SK-N-SH (cell line): ENCODE measurements around the gene TRMT112. TPM values are rescaled to one million over a fixed set of nuclear protein-coding genes. Genes with fewer than 3 reads are reported as not detected.

Source experiments
- CTCF ChIA-PET: fragments of 300-600, 350-600 bp; formaldehyde crosslinking; extraction: SDS; loops from one replicate; lab custom pipeline; 2021; lab: Yijun Ruan, JAX
- POLR2A ChIA-PET: fragments of 350-600 bp; sonication (Branson Sonifier 250); formaldehyde crosslinking; extraction: SDS; loops from one replicate; lab custom pipeline; 2020; ENCODE audit warnings: antibody characterized with exemption, inconsistent platforms; lab: Yijun Ruan, JAX
- DNase-seq: peaks from one replicate; pipeline ENCODE4 v3.0.0; 2012
- H2AFZ ChIP-seq: fragments of 200-600 bp; sonication (generic); 2 replicates; pipeline ENCODE4 v1.8.1; 2016; ENCODE audit warnings: antibody characterized with exemption, mild to moderate bottlenecking, low read depth
- H3F3A ChIP-seq: fragments of 200-600 bp; sonication (generic); replicated peaks from 2 replicates; pipeline ENCODE3; 2016; ENCODE audit warnings: antibody characterized with exemption, mild to moderate bottlenecking; ENCODE audit not compliant: insufficient read depth
- H3K27ac ChIP-seq, 2 experiments: fragments of 200-500 bp in 1 of 2; fragments of 200-600 bp in 1 of 2; sonication (Bioruptor generic) in 1 of 2; sonication (generic), shearing (Covaris generic) in 1 of 2; 2 replicates each; pipeline versions ENCODE4 v1.5.1 to v1.6.1; 2014 to 2016; ENCODE audit warnings: low read depth in 2 of 2, inconsistent platforms in 1 of 2, low read length in 1 of 2, mild to moderate bottlenecking in 1 of 2, mixed read lengths in 1 of 2
- H3K27me3 ChIP-seq: fragments of 200-600 bp; sonication (generic), shearing (Covaris generic); 2 replicates; pipeline ENCODE4 v1.6.1; 2016; ENCODE audit warnings: mixed run types; ENCODE audit not compliant: insufficient read depth
- H3K36me3 ChIP-seq, 2 experiments: fragments of 200-500 bp in 1 of 2; fragments of 200-600 bp in 1 of 2; sonication (Bioruptor generic) in 1 of 2; sonication (generic) in 1 of 2; replicated peaks in 1 of 2; 2 replicates each; pipeline versions ENCODE3 to v1.5.1; 2014 to 2016; ENCODE audit warnings: low read length in 1 of 2, mild to moderate bottlenecking in 1 of 2; ENCODE audit not compliant: insufficient read depth in 2 of 2, control insufficient read depth in 1 of 2
- H3K4me1 ChIP-seq, 2 experiments: fragments of 200-500 bp in 1 of 2; fragments of 200-600 bp in 1 of 2; sonication (Bioruptor generic) in 1 of 2; sonication (generic), shearing (Covaris generic) in 1 of 2; 2 replicates each; pipeline versions ENCODE4 v1.5.1 to v1.6.1; 2014 to 2016; ENCODE audit warnings: low read depth in 1 of 2, low read length in 1 of 2, mixed run types in 1 of 2; ENCODE audit not compliant: insufficient read depth in 2 of 2, control insufficient read depth in 1 of 2
- H3K4me2 ChIP-seq: fragments of 200-600 bp; sonication (generic), shearing (Covaris generic); 2 replicates; pipeline ENCODE4 v1.6.1; 2017; ENCODE audit warnings: mixed run types
- H3K4me3 ChIP-seq, 2 experiments: fragments of 200-500 bp in 1 of 2; fragments of 200-600 bp in 1 of 2; sonication (Bioruptor generic) in 1 of 2; sonication (generic), shearing (Covaris generic) in 1 of 2; 2 replicates each; pipeline versions ENCODE4 v1.5.1 to v1.8.1; 2014 to 2016; ENCODE audit warnings: low read depth in 2 of 2, inconsistent platforms in 1 of 2, low read length in 1 of 2, mild to moderate bottlenecking in 1 of 2, mixed read lengths in 1 of 2, moderate library complexity in 1 of 2
- H3K79me2 ChIP-seq: fragments of 200-600 bp; sonication (generic); 2 replicates; pipeline ENCODE4 v1.8.1; 2017; ENCODE audit warnings: mild to moderate bottlenecking; ENCODE audit not compliant: insufficient read depth
- H3K9ac ChIP-seq: fragments of 200-600 bp; sonication (generic); 2 replicates; pipeline ENCODE4 v1.6.1; 2017; ENCODE audit warnings: mixed run types
- H3K9me2 ChIP-seq: fragments of 200-600 bp; sonication (generic); 2 replicates; pipeline ENCODE4 v1.6.1; 2017; ENCODE audit warnings: mixed run types
- H3K9me3 ChIP-seq: fragments of 200-600 bp; sonication (generic); 2 replicates; pipeline ENCODE4 v1.6.1; 2017; ENCODE audit warnings: mixed run types, mild to moderate bottlenecking, moderate library complexity
- H4K20me1 ChIP-seq: fragments of 200-600 bp; sonication (generic); 2 replicates; pipeline ENCODE4 v1.6.1; 2017; ENCODE audit warnings: mild to moderate bottlenecking, mixed run types; ENCODE audit not compliant: insufficient read depth
- CHD2 ChIP-seq: fragments of 150-350 bp; IDR thresholded peaks from 2 replicates; pipeline ENCODE4 v1.6.1; 2018; ENCODE audit warnings: low read length; ENCODE audit not compliant: partially characterized antibody
- FOSL2 ChIP-seq: IDR thresholded peaks from 2 replicates; pipeline ENCODE4 v1.4.0; 2012; ENCODE audit warnings: low read depth, mild to moderate bottlenecking, moderate library complexity, borderline replicate concordance
- FOXJ3 ChIP-seq: sonication (generic); formaldehyde crosslinking; IDR thresholded peaks from 2 replicates; pipeline ENCODE4 v1.5.1; 2020; ENCODE audit warnings: mild to moderate bottlenecking, missing genetic modification reagents
- GABPA ChIP-seq: IDR thresholded peaks from 2 replicates; pipeline ENCODE4 v1.4.0; 2012; ENCODE audit warnings: low read depth, mild to moderate bottlenecking
- MEF2A ChIP-seq: IDR thresholded peaks from 2 replicates; pipeline ENCODE4 v1.4.0; 2012; ENCODE audit warnings: low read depth, borderline replicate concordance
- NRF1 ChIP-seq: IDR thresholded peaks from 2 replicates; pipeline ENCODE4 v1.6.1; 2012; ENCODE audit warnings: low read depth, mild to moderate bottlenecking, low read length
- POLR2AphosphoS5 ChIP-seq: IDR thresholded peaks from 2 replicates; pipeline ENCODE4 v1.6.1; 2012; ENCODE audit warnings: low read depth, low read length
- RAD21 ChIP-seq: IDR thresholded peaks from 2 replicates; pipeline ENCODE4 v1.6.1; 2012; ENCODE audit warnings: mild to moderate bottlenecking, low read length
- SMC3 ChIP-seq: IDR thresholded peaks from 2 replicates; pipeline ENCODE4 v1.6.1; 2012; ENCODE audit warnings: low read depth, low read length, improper control_type of control experiment
- TAF1 ChIP-seq: IDR thresholded peaks from 2 replicates; pipeline ENCODE4 v1.6.1; 2012; ENCODE audit warnings: low read depth, mild to moderate bottlenecking, low read length, moderate library complexity, borderline replicate concordance
- YY1 ChIP-seq: IDR thresholded peaks from 2 replicates; pipeline ENCODE4 v1.4.0; 2012; ENCODE audit warnings: low read depth, mild to moderate bottlenecking
- WGBS: methylation state at CpG from one replicate; pipeline ENCODE4 v1.1.6; 2017; ENCODE audit warnings: low lambda C conversion rate; 5-methylcytosine and 5-hydroxymethylcytosine counted together
- polyA plus RNA-seq, 3 experiments: library from polyadenylated mRNA; depleted of rRNA; stranded (reverse); fragments of >200 nt; gene quantifications; 2 replicates each; pipeline ENCODE4 v1.2.3, GENCODE V29; 2012
- TF ChIP-seq, protein P1 (sequence below): IDR thresholded peaks from 2 replicates; pipeline ENCODE4 v1.4.0; 2012; ENCODE audit warnings: low read depth
- TF ChIP-seq, protein P2 (sequence below): IDR thresholded peaks from 2 replicates; pipeline ENCODE4 v1.4.0; 2012; ENCODE audit warnings: low read depth, borderline replicate concordance
- TF ChIP-seq, protein P3 (sequence below): fragments of 200-600 bp; sonication (generic); IDR thresholded peaks from 2 replicates; pipeline ENCODE4 v1.6.1; 2017; ENCODE audit warnings: antibody characterized with exemption, mild to moderate bottlenecking, moderate library complexity
- TF ChIP-seq, protein P4 (sequence below): IDR thresholded peaks from 2 replicates; pipeline ENCODE4 v1.6.1; 2012; ENCODE audit warnings: mild to moderate bottlenecking, low read depth, low read length, moderate library complexity

The TRMT112 gene
- polyA plus RNA-seq, 1 of the 3 experiments (the other 2 are of a cell fraction) = 699 TPM

DNA sequence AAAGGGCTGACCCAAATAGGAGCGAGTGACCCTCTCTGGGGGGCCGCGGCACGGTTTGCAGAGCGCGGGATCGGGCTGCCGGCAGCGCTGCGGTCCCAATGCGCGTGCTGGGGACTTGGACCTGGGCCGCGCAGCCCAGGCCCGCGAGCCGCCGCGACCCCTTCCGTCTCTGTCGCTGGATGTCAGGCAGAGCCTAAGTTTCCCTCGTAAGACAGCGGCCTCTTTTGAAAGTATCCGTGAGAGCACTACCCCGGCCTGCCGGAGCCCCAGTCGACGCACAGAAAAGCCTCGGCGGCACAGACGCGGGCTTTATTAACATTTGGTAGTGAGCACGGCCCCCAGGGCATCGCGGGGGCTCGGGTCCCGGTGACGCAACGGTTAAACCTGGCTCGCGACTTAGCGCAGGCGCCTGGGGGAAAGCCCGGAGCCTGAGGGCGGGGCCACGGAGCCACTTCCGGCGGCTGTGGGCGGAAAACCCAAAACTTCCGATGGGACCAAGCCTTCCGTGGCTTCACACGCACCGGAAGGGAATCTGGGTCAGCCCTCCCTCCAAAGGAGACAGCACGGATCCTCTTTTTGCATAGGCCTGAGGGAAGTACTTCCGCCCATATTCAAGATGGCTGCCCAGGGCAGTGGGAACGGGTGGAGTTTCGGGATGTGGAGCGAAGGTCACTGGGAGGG, 47.7 kb downstream of the TRMT112 start (continued):
- TF ChIP-seq, protein P1, sequence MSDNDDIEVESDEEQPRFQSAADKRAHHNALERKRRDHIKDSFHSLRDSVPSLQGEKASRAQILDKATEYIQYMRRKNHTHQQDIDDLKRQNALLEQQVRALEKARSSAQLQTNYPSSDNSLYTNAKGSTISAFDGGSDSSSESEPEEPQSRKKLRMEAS = peak; percentile 34; the same call in 1 of the 2 replicates

DNA sequence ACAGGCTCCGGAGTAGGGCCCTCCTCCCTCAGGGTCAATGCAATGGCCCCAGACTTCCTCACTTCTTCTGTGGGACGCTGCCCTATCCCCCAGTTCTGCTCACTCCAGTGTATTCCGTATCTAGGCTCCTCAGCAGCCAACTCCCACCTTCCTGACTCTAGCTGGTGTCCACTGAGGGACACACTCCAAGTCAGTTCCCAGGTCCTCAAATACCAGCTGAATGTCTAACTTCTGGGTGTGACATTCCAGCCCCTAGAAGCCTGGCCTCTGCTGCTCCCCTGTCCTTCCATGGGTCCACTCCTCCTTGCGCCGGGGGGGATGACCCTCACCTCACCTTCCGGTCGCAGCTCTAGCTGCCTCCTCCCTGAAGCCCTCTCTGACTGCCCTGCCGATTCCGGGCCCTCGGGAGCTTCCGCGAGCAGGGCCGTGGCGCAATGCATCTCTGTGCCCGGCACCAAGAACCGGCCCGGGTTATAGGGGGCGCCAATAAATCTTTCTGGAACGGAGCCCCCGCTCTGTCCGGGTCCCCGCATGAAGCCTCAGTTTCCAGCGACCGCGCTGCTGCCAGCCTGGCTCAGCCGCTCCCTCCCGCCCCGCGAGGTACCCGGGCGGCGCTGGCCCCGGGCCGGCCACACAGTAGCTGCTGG, 48.3 kb downstream of the TRMT112 start:
- Histone ChIP-seq H3F3A (peaks cover 40% of the 10 kb centered on the region), H3K9me2 (no peaks in the 10 kb centered on the region), H3K79me2 (peaks cover 19% of the 10 kb centered on the region), H4K20me1 (no peaks in the 10 kb centered on the region), H3K27me3 (no peaks in the 10 kb centered on the region), H3K36me3 (peaks cover 14 to 20% of the 10 kb centered on the region in 2 experiments), H2AFZ (no peak overlapping the region), H3K4me2 (peak overlapping the region; percentile 89), H3K9me3 (no peaks in the 10 kb centered on the region), H3K4me1 (peaks cover 12 to 48% of the 10 kb centered on the region in 2 experiments; a peak in 2 of 4 replicates), H3K4me3 (peak overlapping the region; percentile 60 to 65), H3K9ac (peak overlapping the region; percentile 63), H3K27ac (peak overlapping the region; percentile 88 to 97)
- ChIA-PET POLR2A (interaction anchor here (0.9 to 6.5 kb wide), 6 partner anchors 11 to 64 kb away, joined by 3 to 112 read pairs (median 8); partner anchors contain the start of genes BAD, ESRRA, FKBP2 and PLCB3), CTCF (interaction anchor here (0.6 to 6.9 kb wide), 12 partner anchors 11 to 375 kb away, joined by 3 to 89 read pairs (median 6); partner anchors contain the start of genes ESRRA, FERMT3, KCNK4 and PLCB3)
- WGBS = 4% methylated on average over 12 of the region's 34 CpGs
- TF ChIP-seq YY1 (no peak), RAD21 (no peak), FOSL2 (no peak), MEF2A (no peak), NRF1 (no peak), GABPA (no peak), POLR2AphosphoS5 (peak; percentile 41; the same call in 1 of the 2 replicates), CHD2 (no peak), TAF1 (0 out of 2 replicates have a peak, but pooled peaks have one; percentile 7), FOXJ3 (peak; percentile 2; the same call in 1 of the 2 replicates), SMC3 (0 out of 2 replicates have a peak, but pooled peaks have one; percentile 0)
- TF ChIP-seq, protein P2, sequence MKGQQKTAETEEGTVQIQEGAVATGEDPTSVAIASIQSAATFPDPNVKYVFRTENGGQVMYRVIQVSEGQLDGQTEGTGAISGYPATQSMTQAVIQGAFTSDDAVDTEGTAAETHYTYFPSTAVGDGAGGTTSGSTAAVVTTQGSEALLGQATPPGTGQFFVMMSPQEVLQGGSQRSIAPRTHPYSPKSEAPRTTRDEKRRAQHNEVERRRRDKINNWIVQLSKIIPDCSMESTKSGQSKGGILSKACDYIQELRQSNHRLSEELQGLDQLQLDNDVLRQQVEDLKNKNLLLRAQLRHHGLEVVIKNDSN = no peak
- TF ChIP-seq, protein P3, sequence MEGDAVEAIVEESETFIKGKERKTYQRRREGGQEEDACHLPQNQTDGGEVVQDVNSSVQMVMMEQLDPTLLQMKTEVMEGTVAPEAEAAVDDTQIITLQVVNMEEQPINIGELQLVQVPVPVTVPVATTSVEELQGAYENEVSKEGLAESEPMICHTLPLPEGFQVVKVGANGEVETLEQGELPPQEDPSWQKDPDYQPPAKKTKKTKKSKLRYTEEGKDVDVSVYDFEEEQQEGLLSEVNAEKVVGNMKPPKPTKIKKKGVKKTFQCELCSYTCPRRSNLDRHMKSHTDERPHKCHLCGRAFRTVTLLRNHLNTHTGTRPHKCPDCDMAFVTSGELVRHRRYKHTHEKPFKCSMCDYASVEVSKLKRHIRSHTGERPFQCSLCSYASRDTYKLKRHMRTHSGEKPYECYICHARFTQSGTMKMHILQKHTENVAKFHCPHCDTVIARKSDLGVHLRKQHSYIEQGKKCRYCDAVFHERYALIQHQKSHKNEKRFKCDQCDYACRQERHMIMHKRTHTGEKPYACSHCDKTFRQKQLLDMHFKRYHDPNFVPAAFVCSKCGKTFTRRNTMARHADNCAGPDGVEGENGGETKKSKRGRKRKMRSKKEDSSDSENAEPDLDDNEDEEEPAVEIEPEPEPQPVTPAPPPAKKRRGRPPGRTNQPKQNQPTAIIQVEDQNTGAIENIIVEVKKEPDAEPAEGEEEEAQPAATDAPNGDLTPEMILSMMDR = no peak
- TF ChIP-seq, protein P4, sequence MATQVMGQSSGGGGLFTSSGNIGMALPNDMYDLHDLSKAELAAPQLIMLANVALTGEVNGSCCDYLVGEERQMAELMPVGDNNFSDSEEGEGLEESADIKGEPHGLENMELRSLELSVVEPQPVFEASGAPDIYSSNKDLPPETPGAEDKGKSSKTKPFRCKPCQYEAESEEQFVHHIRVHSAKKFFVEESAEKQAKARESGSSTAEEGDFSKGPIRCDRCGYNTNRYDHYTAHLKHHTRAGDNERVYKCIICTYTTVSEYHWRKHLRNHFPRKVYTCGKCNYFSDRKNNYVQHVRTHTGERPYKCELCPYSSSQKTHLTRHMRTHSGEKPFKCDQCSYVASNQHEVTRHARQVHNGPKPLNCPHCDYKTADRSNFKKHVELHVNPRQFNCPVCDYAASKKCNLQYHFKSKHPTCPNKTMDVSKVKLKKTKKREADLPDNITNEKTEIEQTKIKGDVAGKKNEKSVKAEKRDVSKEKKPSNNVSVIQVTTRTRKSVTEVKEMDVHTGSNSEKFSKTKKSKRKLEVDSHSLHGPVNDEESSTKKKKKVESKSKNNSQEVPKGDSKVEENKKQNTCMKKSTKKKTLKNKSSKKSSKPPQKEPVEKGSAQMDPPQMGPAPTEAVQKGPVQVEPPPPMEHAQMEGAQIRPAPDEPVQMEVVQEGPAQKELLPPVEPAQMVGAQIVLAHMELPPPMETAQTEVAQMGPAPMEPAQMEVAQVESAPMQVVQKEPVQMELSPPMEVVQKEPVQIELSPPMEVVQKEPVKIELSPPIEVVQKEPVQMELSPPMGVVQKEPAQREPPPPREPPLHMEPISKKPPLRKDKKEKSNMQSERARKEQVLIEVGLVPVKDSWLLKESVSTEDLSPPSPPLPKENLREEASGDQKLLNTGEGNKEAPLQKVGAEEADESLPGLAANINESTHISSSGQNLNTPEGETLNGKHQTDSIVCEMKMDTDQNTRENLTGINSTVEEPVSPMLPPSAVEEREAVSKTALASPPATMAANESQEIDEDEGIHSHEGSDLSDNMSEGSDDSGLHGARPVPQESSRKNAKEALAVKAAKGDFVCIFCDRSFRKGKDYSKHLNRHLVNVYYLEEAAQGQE = 0 out of 2 replicates have a peak, but pooled peaks have one; percentile 36
- peak; percentile 60 for DNase-seq
